Stimulated activated CD8-positive, alpha-beta memory T cell treated with anti-CD3 and anti-CD28 coated beads, Interleukin-12 subunit alpha, Interleukin-12 subunit beta, amount 100 ng/mL, for 1 hour (primary cell): ENCODE data around the gene HDAC10.

ENCODE experiments used
- DNase-seq: peaks from one replicate; pipeline ENCODE4 v3.0.0-alpha.2; 2020; ENCODE audit warnings: low read depth

The HDAC10 gene

GRCh38 chr22:50236731-50237409, 14.2 kb downstream of the HDAC10 start:
- DNase-seq, result no peak

- no peak for DNase-seq
These were observed 17.8 kb downstream of the HDAC10 start for GRCh38 chr22:50233223-50233622.

GRCh38 chr22:50232481-50233151, 18.4 kb downstream of the HDAC10 start:
- DNase-seq, result no peak

GRCh38 chr22:50229370-50229769, 21.7 kb downstream of the HDAC10 start:
- DNase-seq, result no peak

- DNase-seq, result no peak
These were observed 22.7 kb downstream of the HDAC10 start for GRCh38 chr22:50228366-50228765.

- no peak for DNase-seq
These were observed 23.4 kb downstream of the HDAC10 start for GRCh38 chr22:50227579-50228215.

- DNase-seq, result no peak
These were observed 24.2 kb downstream of the HDAC10 start for GRCh38 chr22:50226875-50227165.

- DNase-seq, result no peak
These were observed 24.8 kb downstream of the HDAC10 start for GRCh38 chr22:50226063-50226874.

- no peak for DNase-seq
These were observed 25.7 kb downstream of the HDAC10 start for GRCh38 chr22:50225200-50225969.

GRCh38 chr22:50224071-50224470, 27.0 kb downstream of the HDAC10 start:
- no peak for DNase-seq

- DNase-seq, result no peak
These were observed 28.6 kb downstream of the HDAC10 start for GRCh38 chr22:50222508-50222907.

GRCh38 chr22:50221410-50222300, 29.4 kb downstream of the HDAC10 start:
- no peak for DNase-seq

GRCh38 chr22:50220603-50221409, 30.3 kb downstream of the HDAC10 start:
- DNase-seq, result no peak

GRCh38 chr22:50219800-50220602, 31.1 kb downstream of the HDAC10 start:
- no peak for DNase-seq

- no peak for DNase-seq
These were observed 31.9 kb downstream of the HDAC10 start for GRCh38 chr22:50218996-50219727.

- no peak for DNase-seq
These were observed 32.7 kb downstream of the HDAC10 start for GRCh38 chr22:50218153-50218995.

GRCh38 chr22:50217543-50218152, 33.4 kb downstream of the HDAC10 start:
- DNase-seq, result no peak
